Activated naive CD8-positive, alpha-beta T cell (primary cell): ENCODE data around the gene RABL3.
"Not testable (repeated sequence)": the region's sequence is repeated elsewhere in the genome, so short reads cannot be mapped to it uniquely, and the experiment has no call there.

Source experiments
- H3K27ac Mint-ChIP-seq: one replicate; pipeline ENCODE4 v1.8.0; 2021; ENCODE audit warnings: mixed read lengths
- H3K27me3 Mint-ChIP-seq: one replicate; pipeline ENCODE4 v1.8.0; 2021; ENCODE audit warnings: mixed read lengths
- H3K36me3 Mint-ChIP-seq: one replicate; pipeline ENCODE4 v1.8.0; 2021; ENCODE audit warnings: mixed read lengths
- H3K4me1 Mint-ChIP-seq: one replicate; pipeline ENCODE4 v1.8.0; 2021; ENCODE audit warnings: low read depth, mixed read lengths
- H3K4me3 Mint-ChIP-seq: one replicate; pipeline ENCODE4 v1.8.0; 2021; ENCODE audit warnings: mild to moderate bottlenecking, mixed read lengths
- H3K9me3 Mint-ChIP-seq: one replicate; pipeline ENCODE4 v1.8.0; 2021; ENCODE audit warnings: low read depth, mixed read lengths

RABL3 gene

GRCh38 chr3:120681506-120682038 is 60.7 kb downstream of the RABL3 start:
- Mint-ChIP-seq H3K27ac (no peak overlapping the region), H3K36me3 (peaks cover 10% of the 10 kb centered on the region), H3K9me3 (no peaks in the 10 kb centered on the region), H3K4me1 (peaks cover 7% of the 10 kb centered on the region), H3K4me3 (no peak overlapping the region), H3K27me3 (peaks cover 2% of the 10 kb centered on the region)

- peaks cover 11% of the 10 kb centered on the region for H3K36me3 Mint-ChIP-seq
- H3K4me3 Mint-ChIP-seq = no peak overlapping the region
- no peaks in the 10 kb centered on the region for H3K9me3 Mint-ChIP-seq
- peaks cover 7% of the 10 kb centered on the region for H3K4me1 Mint-ChIP-seq
- no peak overlapping the region for H3K27ac Mint-ChIP-seq
- peaks cover 2% of the 10 kb centered on the region for H3K27me3 Mint-ChIP-seq
Measured at GRCh38 chr3:120681018-120681417, 61.3 kb downstream of the RABL3 start.

- no peak overlapping the region for H3K27ac Mint-ChIP-seq
Measured at GRCh38 chr3:120680193-120680894, 62.0 kb downstream of the RABL3 start.

GRCh38 chr3:120678984-120679383 is 63.3 kb downstream of the RABL3 start:
- H3K27ac Mint-ChIP-seq = no peak overlapping the region
- H3K4me3 Mint-ChIP-seq = no peak overlapping the region
- peaks cover 9% of the 10 kb centered on the region for H3K36me3 Mint-ChIP-seq
- peaks cover 2% of the 10 kb centered on the region for H3K27me3 Mint-ChIP-seq
- no peaks in the 10 kb centered on the region for H3K9me3 Mint-ChIP-seq
- H3K4me1 Mint-ChIP-seq = peaks cover 7% of the 10 kb centered on the region

More at GRCh38 chr3:120680193-120680894, 62.0 kb downstream of the RABL3 start:
- H3K27me3 Mint-ChIP-seq = peaks cover 2% of the 10 kb centered on the region
- peaks cover 7% of the 10 kb centered on the region for H3K4me1 Mint-ChIP-seq
- H3K9me3 Mint-ChIP-seq = no peaks in the 10 kb centered on the region
- H3K4me3 Mint-ChIP-seq = no peak overlapping the region
- peaks cover 11% of the 10 kb centered on the region for H3K36me3 Mint-ChIP-seq

- H3K27ac Mint-ChIP-seq = no peak overlapping the region
- H3K36me3 Mint-ChIP-seq = peaks cover 9% of the 10 kb centered on the region
- H3K4me1 Mint-ChIP-seq = peaks cover 7% of the 10 kb centered on the region
- peaks cover 3% of the 10 kb centered on the region for H3K27me3 Mint-ChIP-seq
- no peak overlapping the region for H3K4me3 Mint-ChIP-seq
- H3K9me3 Mint-ChIP-seq = no peaks in the 10 kb centered on the region
Measured at GRCh38 chr3:120678331-120678947, 63.9 kb downstream of the RABL3 start.

- not testable (repeated sequence) for H3K4me3 Mint-ChIP-seq, H3K27me3 Mint-ChIP-seq, H3K4me1 Mint-ChIP-seq, H3K9me3 Mint-ChIP-seq, H3K27ac Mint-ChIP-seq
- H3K36me3 Mint-ChIP-seq = peaks cover 13% of the 10 kb centered on the region
Measured at GRCh38 chr3:120677193-120677592, 65.1 kb downstream of the RABL3 start.

- Mint-ChIP-seq H3K4me1 (peaks cover 1% of the 10 kb centered on the region), H3K36me3 (peaks cover 10% of the 10 kb centered on the region), H3K4me3 (no peak overlapping the region), H3K9me3 (no peaks in the 10 kb centered on the region), H3K27ac (no peak overlapping the region), H3K27me3 (peaks cover 2% of the 10 kb centered on the region)
Measured at GRCh38 chr3:120673116-120673515, 69.2 kb downstream of the RABL3 start.

GRCh38 chr3:120670576-120670975 is 71.7 kb downstream of the RABL3 start:
- H3K36me3 Mint-ChIP-seq = peaks cover 4% of the 10 kb centered on the region
- peaks cover 2% of the 10 kb centered on the region for H3K27me3 Mint-ChIP-seq
- no peak overlapping the region for H3K27ac Mint-ChIP-seq
- no peaks in the 10 kb centered on the region for H3K4me1 Mint-ChIP-seq
- H3K4me3 Mint-ChIP-seq = no peak overlapping the region
- no peaks in the 10 kb centered on the region for H3K9me3 Mint-ChIP-seq

- Mint-ChIP-seq H3K4me1 (no peaks in the 10 kb centered on the region), H3K27ac (no peak overlapping the region), H3K36me3 (peaks cover 13% of the 10 kb centered on the region), H3K27me3 (peaks cover 2% of the 10 kb centered on the region), H3K4me3 (no peak overlapping the region), H3K9me3 (no peaks in the 10 kb centered on the region)
Measured at GRCh38 chr3:120664926-120665325, 77.4 kb downstream of the RABL3 start.

GRCh38 chr3:120661945-120662344 is 80.4 kb downstream of the RABL3 start:
- Mint-ChIP-seq H3K27me3 (peaks cover 2% of the 10 kb centered on the region), H3K4me3 (no peak overlapping the region), H3K4me1 (no peaks in the 10 kb centered on the region), H3K9me3 (no peaks in the 10 kb centered on the region), H3K36me3 (peaks cover 16% of the 10 kb centered on the region), H3K27ac (no peak overlapping the region)

- no peaks in the 10 kb centered on the region for H3K9me3 Mint-ChIP-seq
- peaks cover 2% of the 10 kb centered on the region for H3K27me3 Mint-ChIP-seq
- H3K36me3 Mint-ChIP-seq = peaks cover 18% of the 10 kb centered on the region
- H3K4me1 Mint-ChIP-seq = no peaks in the 10 kb centered on the region
- H3K27ac Mint-ChIP-seq = no peak overlapping the region
- no peak overlapping the region for H3K4me3 Mint-ChIP-seq
Measured at GRCh38 chr3:120661106-120661905, 81.0 kb downstream of the RABL3 start.

GRCh38 chr3:120659834-120660233 is 82.5 kb downstream of the RABL3 start:
- H3K27ac Mint-ChIP-seq = no peak overlapping the region
- peaks cover 2% of the 10 kb centered on the region for H3K27me3 Mint-ChIP-seq
- no peaks in the 10 kb centered on the region for H3K9me3 Mint-ChIP-seq
- H3K4me3 Mint-ChIP-seq = no peak overlapping the region
- peaks cover 20% of the 10 kb centered on the region for H3K36me3 Mint-ChIP-seq
- no peaks in the 10 kb centered on the region for H3K4me1 Mint-ChIP-seq

- no peaks in the 10 kb centered on the region for H3K4me1 Mint-ChIP-seq
- peaks cover 2% of the 10 kb centered on the region for H3K27me3 Mint-ChIP-seq
- H3K27ac Mint-ChIP-seq = no peak overlapping the region
- peaks cover 21% of the 10 kb centered on the region for H3K36me3 Mint-ChIP-seq
- H3K9me3 Mint-ChIP-seq = no peaks in the 10 kb centered on the region
- H3K4me3 Mint-ChIP-seq = no peak overlapping the region
Measured at GRCh38 chr3:120659285-120659684, 83.0 kb downstream of the RABL3 start.

- Mint-ChIP-seq H3K4me3 (no peak overlapping the region), H3K4me1 (no peaks in the 10 kb centered on the region), H3K36me3 (peaks cover 22% of the 10 kb centered on the region), H3K27ac (no peak overlapping the region), H3K27me3 (no peaks in the 10 kb centered on the region), H3K9me3 (no peaks in the 10 kb centered on the region)
Measured at GRCh38 chr3:120652896-120653545, 89.3 kb downstream of the RABL3 start.
